ENCODE data around the gene PDE4C.

DNA sequence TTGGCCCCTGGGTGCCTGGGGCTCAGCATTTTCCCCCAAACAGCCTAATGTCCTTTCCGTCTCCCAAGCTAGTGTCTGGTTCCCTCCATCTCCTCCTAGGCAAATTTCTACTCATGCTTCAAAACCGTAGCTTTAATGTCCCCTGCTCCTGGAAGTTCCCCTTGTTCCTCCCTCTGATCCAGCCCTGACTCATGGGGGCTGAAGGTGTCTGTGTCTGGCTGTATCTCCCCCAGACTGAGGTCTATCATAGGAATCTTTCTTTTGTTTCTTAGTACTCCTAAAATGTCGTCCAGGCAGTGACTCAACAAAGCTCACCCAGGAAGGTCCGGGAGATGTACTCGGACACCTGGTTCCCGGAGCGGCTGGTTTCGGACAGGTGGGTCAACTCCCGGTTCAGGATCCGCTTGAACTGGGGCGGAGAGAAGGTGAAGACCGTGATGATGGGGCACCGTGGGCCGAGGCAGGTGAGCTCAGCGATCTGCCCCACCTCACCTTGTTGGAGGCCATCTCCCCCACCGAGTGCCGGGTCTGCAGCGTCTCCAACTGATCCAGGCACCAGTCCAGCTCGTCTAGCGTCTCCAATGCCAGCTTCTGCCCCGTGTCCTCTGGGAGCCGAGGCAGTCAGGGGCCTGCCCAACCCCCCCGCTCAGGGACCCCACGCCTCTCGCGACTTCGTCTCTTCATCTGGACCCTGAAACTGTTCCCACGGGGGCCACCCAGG, 6.2 kb downstream of the PDE4C start:
- no peak for TF ChIP-seq POLR2A (IDR thresholded peaks at IDR 0.05)
- TF ChIP-seq, protein P1, sequence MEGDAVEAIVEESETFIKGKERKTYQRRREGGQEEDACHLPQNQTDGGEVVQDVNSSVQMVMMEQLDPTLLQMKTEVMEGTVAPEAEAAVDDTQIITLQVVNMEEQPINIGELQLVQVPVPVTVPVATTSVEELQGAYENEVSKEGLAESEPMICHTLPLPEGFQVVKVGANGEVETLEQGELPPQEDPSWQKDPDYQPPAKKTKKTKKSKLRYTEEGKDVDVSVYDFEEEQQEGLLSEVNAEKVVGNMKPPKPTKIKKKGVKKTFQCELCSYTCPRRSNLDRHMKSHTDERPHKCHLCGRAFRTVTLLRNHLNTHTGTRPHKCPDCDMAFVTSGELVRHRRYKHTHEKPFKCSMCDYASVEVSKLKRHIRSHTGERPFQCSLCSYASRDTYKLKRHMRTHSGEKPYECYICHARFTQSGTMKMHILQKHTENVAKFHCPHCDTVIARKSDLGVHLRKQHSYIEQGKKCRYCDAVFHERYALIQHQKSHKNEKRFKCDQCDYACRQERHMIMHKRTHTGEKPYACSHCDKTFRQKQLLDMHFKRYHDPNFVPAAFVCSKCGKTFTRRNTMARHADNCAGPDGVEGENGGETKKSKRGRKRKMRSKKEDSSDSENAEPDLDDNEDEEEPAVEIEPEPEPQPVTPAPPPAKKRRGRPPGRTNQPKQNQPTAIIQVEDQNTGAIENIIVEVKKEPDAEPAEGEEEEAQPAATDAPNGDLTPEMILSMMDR (IDR thresholded peaks at IDR 0.05) = no peak

All from heart left ventricle (tissue), 13 donors.